ENCODE measurements around the gene CFAP57.

Gene CFAP57

GRCh38 chr1:43171876-43172526 lies at the start of gene CFAP57, which contains the start of gene EBNA1BP2:
TSS of gene CFAP57 (plus strand) at chr1:43172330. CDS start at chr1:43172754, 424 bp downstream.
TSS of gene EBNA1BP2 (minus strand) at chr1:43172290. CDS start at chr1:43172118, 172 bp downstream.
- no peak for TF ChIP-seq CTCF (IDR thresholded peaks at IDR 0.05; ENCODE audit: low read depth, low read length)
- peak within 1 kb of the TSS; percentile 89 for H3K4me3 ChIP-seq (ENCODE audit: low read depth, low read length)

GRCh38 chr1:43123031-43123430 lies 49.1 kb upstream of the CFAP57 start:
- H3K4me3 ChIP-seq (ENCODE audit: low read depth, low read length): no peak overlapping the region
- no peak for TF ChIP-seq CTCF (IDR thresholded peaks at IDR 0.05; ENCODE audit: low read depth, low read length)

- H3K4me3 ChIP-seq (ENCODE audit: low read depth, low read length): no peak overlapping the region
- TF ChIP-seq CTCF (IDR thresholded peaks at IDR 0.05; ENCODE audit: low read depth, low read length): no peak
Measured at GRCh38 chr1:43128816-43129215, 43.3 kb upstream of the CFAP57 start.

GRCh38 chr1:43129426-43129825 lies 42.7 kb upstream of the CFAP57 start:
- no peak for TF ChIP-seq CTCF (IDR thresholded peaks at IDR 0.05; ENCODE audit: low read depth, low read length)
- H3K4me3 ChIP-seq (ENCODE audit: low read depth, low read length): no peak overlapping the region

- H3K4me3 ChIP-seq (ENCODE audit: low read depth, low read length): no peak overlapping the region
- TF ChIP-seq CTCF (IDR thresholded peaks at IDR 0.05; ENCODE audit: low read depth, low read length): no peak
Measured at GRCh38 chr1:43134068-43134467, 38.1 kb upstream of the CFAP57 start.

GRCh38 chr1:43134640-43135039 lies 37.5 kb upstream of the CFAP57 start:
- no peak overlapping the region for H3K4me3 ChIP-seq (ENCODE audit: low read depth, low read length)
- no peak for TF ChIP-seq CTCF (IDR thresholded peaks at IDR 0.05; ENCODE audit: low read depth, low read length)

GRCh38 chr1:43135857-43136781 lies 36.0 kb upstream of the CFAP57 start:
- H3K4me3 ChIP-seq (ENCODE audit: low read depth, low read length): no peak overlapping the region
- TF ChIP-seq CTCF (IDR thresholded peaks at IDR 0.05; ENCODE audit: low read depth, low read length): no peak
